Limb (tissue), 2 donors: ENCODE results near the gene ST6GALNAC1.

Source experiments
- DNase-seq, 2 donors: peaks; one replicate each; pipeline ENCODE4 v3.0.0-alpha.2; 2016; ENCODE audit errors: extremely low spot score in 2 of 2

Gene ST6GALNAC1

DNA sequence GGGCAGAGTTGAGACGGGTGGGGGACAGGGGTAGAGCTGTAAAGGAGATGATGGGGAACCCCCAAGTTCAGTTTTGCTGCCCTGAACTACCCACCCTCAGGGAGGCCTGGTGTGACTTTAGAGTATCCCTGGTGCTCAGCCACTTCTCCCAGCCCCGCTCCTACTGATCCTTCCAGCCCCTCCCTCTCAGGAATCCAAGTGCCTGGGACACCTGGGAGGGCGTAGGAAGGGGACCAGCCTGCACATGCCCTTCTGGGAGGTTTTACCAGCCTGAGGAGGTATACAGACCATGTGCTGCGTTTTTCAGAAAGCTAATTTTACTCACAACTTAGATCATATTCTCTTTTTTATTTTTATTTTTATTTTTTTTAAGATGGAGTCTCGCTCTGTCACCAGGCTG is 62.0 kb downstream of the ST6GALNAC1 start:
- no peak for DNase-seq

- DNase-seq = no peak
Measured at GRCh38 chr17:76579281-76579680, 64.3 kb downstream of the ST6GALNAC1 start.

DNA sequence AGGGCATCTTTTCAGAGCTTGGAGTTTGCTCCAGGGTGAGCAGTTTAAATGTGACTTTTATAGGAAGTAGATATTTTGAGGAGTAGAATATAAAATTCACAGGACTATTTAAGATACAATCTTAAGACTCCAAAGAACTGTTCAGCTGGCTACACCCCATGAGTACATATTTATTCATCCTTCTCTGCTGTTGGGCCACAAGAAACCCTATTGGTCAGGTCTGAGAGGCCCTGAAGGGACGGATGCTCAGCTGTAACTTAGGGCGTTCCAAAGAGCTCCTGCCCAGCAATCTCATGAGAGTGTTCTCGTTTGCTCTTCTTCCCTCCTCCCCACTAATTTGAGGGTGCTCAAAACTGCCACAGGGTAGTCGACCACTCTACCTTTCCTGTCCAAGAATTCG is 65.2 kb downstream of the ST6GALNAC1 start:
- DNase-seq = no peak

DNA sequence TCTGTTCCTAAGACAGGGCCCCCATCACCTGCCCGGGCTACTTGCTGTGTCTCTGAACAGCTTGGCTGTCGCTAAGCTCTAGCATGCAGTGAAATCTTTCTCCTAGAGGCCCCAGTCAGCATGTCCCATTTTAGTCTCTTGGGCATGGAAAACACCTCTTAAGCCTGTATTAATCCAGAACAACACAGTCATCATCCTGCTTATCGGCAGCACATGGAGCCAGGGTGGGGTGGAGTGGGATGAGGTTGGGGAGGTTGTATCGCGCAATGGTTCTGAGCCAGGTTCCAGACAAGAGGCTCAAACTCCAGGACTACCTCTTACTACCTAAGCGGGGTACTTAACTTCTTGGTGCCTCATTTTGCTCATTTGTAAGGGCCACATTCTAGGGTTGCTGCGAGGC is 65.7 kb downstream of the ST6GALNAC1 start:
- DNase-seq = no peak

DNA sequence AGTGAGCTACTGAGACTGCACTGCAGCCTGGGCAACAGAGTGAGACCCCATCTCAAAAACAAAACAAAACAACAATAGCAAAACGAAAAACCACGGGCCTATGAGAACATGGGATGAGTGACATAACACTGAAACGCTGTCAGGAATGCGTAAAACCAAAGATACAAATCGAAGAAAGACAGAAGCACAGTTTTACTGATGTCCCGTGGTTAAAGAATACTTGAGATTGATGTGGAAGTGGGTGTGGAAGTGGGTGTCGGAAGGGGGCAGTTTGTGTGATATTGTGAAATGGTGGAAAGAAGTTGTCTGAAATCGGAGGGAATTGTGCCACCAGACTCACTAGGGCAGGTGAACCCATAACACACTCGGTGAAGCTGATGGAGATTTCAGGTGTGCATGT is 67.4 kb downstream of the ST6GALNAC1 start:
- DNase-seq = no peak

DNA sequence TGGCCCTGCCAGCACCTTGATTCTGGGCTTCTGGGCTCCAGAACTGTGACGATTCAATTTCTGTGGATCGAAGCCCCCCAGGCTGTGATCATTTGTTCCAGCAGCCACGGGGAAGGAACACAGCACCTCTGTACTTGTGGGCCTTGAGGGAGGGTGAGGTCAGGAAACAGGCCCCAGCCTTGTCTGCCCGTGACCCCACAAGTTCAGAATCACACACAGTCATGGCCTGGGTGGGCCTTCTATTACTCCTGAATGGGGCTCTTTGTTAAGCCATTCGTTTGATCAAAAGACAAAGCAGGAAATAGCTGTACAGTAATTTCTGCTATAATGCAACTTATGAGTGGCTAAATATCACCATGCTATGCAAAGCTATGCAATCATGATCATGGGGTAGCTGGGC is 68.0 kb downstream of the ST6GALNAC1 start:
- DNase-seq = no peak
